OCI-LY3 (cell line): ENCODE data around the gene HSPG2.

ENCODE experiments used
- H2AFZ ChIP-seq: fragments of 200-600, 300-600 bp; shearing (Covaris generic); 2 replicates; pipeline ENCODE4 v1.6.0; 2014; ENCODE audit warnings: antibody characterized with exemption, low read depth, low read length
- H3K27ac ChIP-seq: fragments of 200-600, 300-600 bp; sonication (generic); 2 replicates; pipeline ENCODE4 v1.5.1; 2014; ENCODE audit warnings: mild to moderate bottlenecking, low read length, moderate library complexity, mixed read lengths
- H3K27me3 ChIP-seq: fragments of 200-600, 300-600 bp; sonication (generic); 2 replicates; pipeline ENCODE4 v1.6.1; 2014; ENCODE audit warnings: low read depth, low read length, mixed read lengths
- H3K36me3 ChIP-seq: fragments of 200-600, 300-600 bp; sonication (generic); replicated peaks from 2 replicates; pipeline ENCODE3; 2014; ENCODE audit warnings: low read depth, low read length, mixed read lengths
- H3K4me1 ChIP-seq: fragments of 300-600, 200-600 bp; sonication (generic); 2 replicates; pipeline ENCODE4 v1.6.1; 2014; ENCODE audit warnings: low read length, mixed read lengths
- H3K4me2 ChIP-seq: fragments of 200-600, 300-600 bp; sonication (generic); 2 replicates; pipeline ENCODE4 v1.6.1; 2014; ENCODE audit warnings: low read length, mixed read lengths
- H3K4me3 ChIP-seq: fragments of 300-600, 200-600 bp; sonication (generic); 2 replicates; pipeline ENCODE4 v1.5.1; 2014; ENCODE audit warnings: antibody characterized with exemption, mild to moderate bottlenecking, low read length, moderate library complexity
- H3K79me2 ChIP-seq: fragments of 300-600, 200-600 bp; shearing (Covaris generic); 2 replicates; pipeline ENCODE4 v1.6.1; 2014; ENCODE audit warnings: mild to moderate bottlenecking, low read length, mixed read lengths
- H3K9ac ChIP-seq: fragments of 300-600, 200-600 bp; shearing (Covaris generic); 2 replicates; pipeline ENCODE4 v1.6.0; 2014; ENCODE audit warnings: mild to moderate bottlenecking, low read length, moderate library complexity
- H3K9me3 ChIP-seq: fragments of 200-600, 300-600 bp; shearing (Covaris generic); 2 replicates; pipeline ENCODE4 v1.6.1; 2014; ENCODE audit warnings: low read length, mixed read lengths; ENCODE audit not compliant: insufficient read depth
- H4K20me1 ChIP-seq: fragments of 200-600, 300-600 bp; sonication (generic); 2 replicates; pipeline ENCODE4 v1.6.1; 2016; ENCODE audit warnings: low read length, mixed read lengths; ENCODE audit not compliant: insufficient read depth
- EZH2phosphoT487 ChIP-seq: fragments of 200-600 bp; shearing (Covaris generic); IDR thresholded peaks from 2 replicates; pipeline ENCODE4 v1.6.1; 2018; ENCODE audit warnings: antibody characterized with exemption, mixed run types, low read depth
- TF ChIP-seq, protein P1 (sequence below): fragments of 200-600, 300-600 bp; sonication (generic); IDR thresholded peaks from 2 replicates; pipeline ENCODE4 v1.5.1; 2014; ENCODE audit warnings: antibody characterized with exemption, low read length, low read depth

HSPG2 gene

DNA sequence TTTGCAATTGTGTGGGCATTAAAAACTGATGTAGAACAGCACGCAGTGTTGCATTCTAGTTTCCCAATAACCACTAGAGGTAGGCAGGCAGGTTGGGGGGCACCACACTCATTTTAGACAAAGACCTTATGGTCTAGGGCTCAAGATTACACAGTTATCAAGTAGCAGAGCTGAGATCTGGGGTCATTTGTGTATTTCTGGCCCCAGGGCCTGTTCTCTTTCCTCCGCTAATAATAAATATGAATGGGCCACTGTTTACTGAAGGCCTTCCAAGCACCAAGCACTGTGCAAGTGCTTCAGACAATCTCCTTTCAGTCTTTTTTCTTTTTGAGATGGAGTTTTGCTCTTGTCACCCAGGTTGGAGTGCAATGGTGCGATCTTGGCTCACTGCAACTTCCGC lies 101.1 kb downstream of the HSPG2 start:
- Histone ChIP-seq H3K79me2 (no peaks in the 10 kb centered on the region), H3K36me3 (peaks cover 18% of the 10 kb centered on the region), H2AFZ (no peak overlapping the region), H3K4me2 (no peak overlapping the region), H3K4me3 (no peak overlapping the region), H3K4me1 (no peaks in the 10 kb centered on the region), H3K9ac (no peak overlapping the region), H3K9me3 (no peaks in the 10 kb centered on the region), H4K20me1 (no peaks in the 10 kb centered on the region), H3K27me3 (no peaks in the 10 kb centered on the region), H3K27ac (no peak overlapping the region)
- TF ChIP-seq, protein P1, sequence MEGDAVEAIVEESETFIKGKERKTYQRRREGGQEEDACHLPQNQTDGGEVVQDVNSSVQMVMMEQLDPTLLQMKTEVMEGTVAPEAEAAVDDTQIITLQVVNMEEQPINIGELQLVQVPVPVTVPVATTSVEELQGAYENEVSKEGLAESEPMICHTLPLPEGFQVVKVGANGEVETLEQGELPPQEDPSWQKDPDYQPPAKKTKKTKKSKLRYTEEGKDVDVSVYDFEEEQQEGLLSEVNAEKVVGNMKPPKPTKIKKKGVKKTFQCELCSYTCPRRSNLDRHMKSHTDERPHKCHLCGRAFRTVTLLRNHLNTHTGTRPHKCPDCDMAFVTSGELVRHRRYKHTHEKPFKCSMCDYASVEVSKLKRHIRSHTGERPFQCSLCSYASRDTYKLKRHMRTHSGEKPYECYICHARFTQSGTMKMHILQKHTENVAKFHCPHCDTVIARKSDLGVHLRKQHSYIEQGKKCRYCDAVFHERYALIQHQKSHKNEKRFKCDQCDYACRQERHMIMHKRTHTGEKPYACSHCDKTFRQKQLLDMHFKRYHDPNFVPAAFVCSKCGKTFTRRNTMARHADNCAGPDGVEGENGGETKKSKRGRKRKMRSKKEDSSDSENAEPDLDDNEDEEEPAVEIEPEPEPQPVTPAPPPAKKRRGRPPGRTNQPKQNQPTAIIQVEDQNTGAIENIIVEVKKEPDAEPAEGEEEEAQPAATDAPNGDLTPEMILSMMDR = no peak
- TF ChIP-seq EZH2phosphoT487 = no peak

DNA sequence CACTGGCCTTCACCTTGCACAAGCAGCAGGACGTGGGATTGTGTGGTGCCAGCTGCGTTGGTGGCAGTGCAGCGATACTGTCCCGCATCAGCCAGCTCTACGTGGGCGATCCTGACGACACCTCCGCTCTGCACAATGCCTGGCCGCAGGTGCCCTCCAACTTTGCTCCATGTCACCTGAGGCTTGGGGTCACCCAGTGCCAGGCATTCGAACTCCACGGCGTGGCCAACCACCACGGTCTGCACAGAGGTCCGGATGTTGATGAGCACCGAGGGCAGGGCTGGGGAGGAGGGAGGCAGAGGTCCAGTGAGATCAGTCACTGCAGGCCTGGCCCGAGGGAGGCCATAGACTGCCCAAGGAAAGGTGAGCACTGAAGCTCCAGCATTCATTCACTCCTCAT lies 102.4 kb downstream of the HSPG2 start:
- Histone ChIP-seq H3K36me3 (peaks cover 18% of the 10 kb centered on the region), H2AFZ (no peak overlapping the region), H3K4me3 (no peak overlapping the region), H3K9ac (no peak overlapping the region), H3K79me2 (no peaks in the 10 kb centered on the region), H3K4me2 (no peak overlapping the region), H3K27ac (no peak overlapping the region), H3K27me3 (no peaks in the 10 kb centered on the region), H3K4me1 (no peaks in the 10 kb centered on the region), H4K20me1 (no peaks in the 10 kb centered on the region), H3K9me3 (no peaks in the 10 kb centered on the region)
- TF ChIP-seq, protein P1 = no peak
- no peak for TF ChIP-seq EZH2phosphoT487

DNA sequence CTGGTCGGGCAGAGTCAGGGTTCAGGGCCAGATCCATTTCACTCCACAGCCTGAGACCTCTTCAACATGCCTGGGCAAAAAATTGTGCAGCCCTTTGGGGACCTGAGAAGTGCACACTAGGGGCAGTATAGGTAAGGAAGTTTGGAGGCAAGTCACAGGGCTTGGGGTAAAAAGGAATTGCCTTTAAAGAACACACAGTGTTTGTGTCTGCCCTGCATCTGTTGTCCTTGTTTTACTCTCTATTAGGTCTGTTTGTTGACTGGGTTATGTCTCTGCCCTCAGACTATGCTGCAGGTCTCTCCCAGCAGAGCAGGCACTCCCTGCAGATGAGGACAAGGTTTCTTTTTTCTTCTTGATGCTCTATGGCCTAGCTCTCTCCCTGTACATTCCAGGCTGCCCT lies 103.0 kb downstream of the HSPG2 start:
- H3K9me3 ChIP-seq = no peaks in the 10 kb centered on the region
- no peak overlapping the region for H3K9ac ChIP-seq
- no peak overlapping the region for H3K4me2 ChIP-seq
- H3K4me1 ChIP-seq = no peaks in the 10 kb centered on the region
- no peak overlapping the region for H3K27ac ChIP-seq
- no peak overlapping the region for H2AFZ ChIP-seq
- TF ChIP-seq, protein P1 = no peak
- TF ChIP-seq EZH2phosphoT487 = no peak
- no peaks in the 10 kb centered on the region for H3K79me2 ChIP-seq
- no peak overlapping the region for H3K4me3 ChIP-seq
- peaks cover 18% of the 10 kb centered on the region for H3K36me3 ChIP-seq
- no peaks in the 10 kb centered on the region for H4K20me1 ChIP-seq
- no peaks in the 10 kb centered on the region for H3K27me3 ChIP-seq

DNA sequence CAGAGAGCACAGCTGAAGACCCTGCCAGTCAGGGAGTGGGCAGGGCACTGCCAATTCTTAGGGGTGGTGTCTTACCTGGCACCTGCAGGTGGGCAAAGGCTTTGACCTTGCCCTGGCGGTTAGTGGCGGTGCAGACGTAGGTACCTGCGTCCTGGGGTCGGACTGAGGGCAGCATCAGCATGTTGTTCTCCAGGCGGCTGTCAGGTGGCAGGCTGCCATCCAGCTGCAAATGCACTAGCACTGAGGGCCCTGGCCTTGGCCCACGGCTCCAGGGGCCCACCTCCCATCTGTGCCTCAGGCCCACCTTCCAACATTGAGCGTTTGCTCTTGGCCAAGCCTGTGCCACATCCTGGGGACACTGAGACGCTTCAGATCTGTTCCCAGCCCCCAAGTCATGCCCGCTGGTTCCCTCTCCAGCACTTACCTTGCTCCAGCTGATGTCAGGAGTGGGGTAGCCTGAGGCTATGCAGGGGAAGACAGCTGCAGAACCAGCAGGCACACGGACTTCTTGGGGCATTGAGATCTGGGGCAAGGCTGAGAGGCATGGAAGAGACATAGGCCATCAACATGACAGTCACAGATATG lies 103.6 kb downstream of the HSPG2 start:
- Histone ChIP-seq H3K36me3 (peaks cover 18% of the 10 kb centered on the region), H3K4me2 (no peak overlapping the region), H3K4me3 (no peak overlapping the region), H3K9ac (no peak overlapping the region), H3K27me3 (no peaks in the 10 kb centered on the region), H3K9me3 (no peaks in the 10 kb centered on the region), H3K79me2 (no peaks in the 10 kb centered on the region), H4K20me1 (no peaks in the 10 kb centered on the region), H2AFZ (no peak overlapping the region), H3K27ac (no peak overlapping the region), H3K4me1 (no peaks in the 10 kb centered on the region)
- TF ChIP-seq EZH2phosphoT487 = no peak
- TF ChIP-seq, protein P1 = no peak
